T-cell (primary cell): ENCODE results near the gene TPRA1. TPM values are rescaled to one million over a fixed set of nuclear protein-coding genes. Genes with fewer than 3 reads are reported as not detected.

Source experiments
- ATAC-seq, 4 experiments: fragments of 200-7000 bp in 3 of 4; fragments of 150-1000 bp in 1 of 4; cut with Tn5 transposase; replicated peaks in 1 of 4; 1 replicate in 3 of 4; 2 replicates in 1 of 4; pipeline ENCODE4 v1.10.0; 2021; ENCODE audit warnings: moderate library complexity in 3 of 4, mild to moderate bottlenecking in 2 of 4, moderate number of reproducible peaks in 1 of 4
- CTCF ChIA-PET, 2 donors: fragments of 300-600 bp; sonication (Branson Sonifier 250); formaldehyde crosslinking; loops; one replicate each; lab custom pipeline; 2022; ENCODE audit warnings: antibody characterized with exemption in 2 of 2; lab: Charles Lee
- POLR2A ChIA-PET, 2 donors: fragments of 300-600 bp; sonication (Branson Sonifier 250); formaldehyde crosslinking; loops; one replicate each; lab custom pipeline; 2022; ENCODE audit warnings: antibody characterized with exemption in 2 of 2; lab: Charles Lee
- DNase-seq, 35 experiments: peaks; one replicate each; pipeline versions ENCODE4 v3.0.0 to v3.0.0-alpha.2; 2013 to 2023
- H3K27ac ChIP-seq: one replicate; pipeline ENCODE4 v1.5.1; 2013; ENCODE audit warnings: low read length
- H3K27me3 ChIP-seq, 2 experiments: replicated peaks in 1 of 2; 1 replicate in 1 of 2; 2 replicates in 1 of 2; pipeline versions ENCODE4 v1.6.1 to v1.7.0; 2013; ENCODE audit warnings: low read length in 1 of 2, mixed read lengths in 1 of 2; ENCODE audit not compliant: control insufficient read depth in 2 of 2, insufficient read depth in 2 of 2; ENCODE audit errors: extremely low read depth in 1 of 2
- H3K36me3 ChIP-seq, 2 donors: 1 replicate in 1 of 2; 2 replicates in 1 of 2; pipeline versions ENCODE4 v1.6.1 to v1.7.0; 2013; ENCODE audit warnings: low read length in 1 of 2; ENCODE audit not compliant: control insufficient read depth in 2 of 2, insufficient read depth in 1 of 2; ENCODE audit errors: extremely low read depth in 1 of 2
- H3K4me1 ChIP-seq, 2 experiments: 1 replicate in 1 of 2; 2 replicates in 1 of 2; pipeline versions ENCODE4 v1.6.1 to v1.7.0; 2013; ENCODE audit warnings: low read length in 2 of 2, mixed read lengths in 1 of 2; ENCODE audit not compliant: insufficient read depth in 2 of 2, control insufficient read depth in 1 of 2; ENCODE audit errors: extremely low read depth in 1 of 2
- H3K4me3 ChIP-seq, 2 donors: 1 replicate in 1 of 2; 2 replicates in 1 of 2; pipeline versions ENCODE4 v1.5.1 to v1.7.0; 2013; ENCODE audit warnings: mild to moderate bottlenecking in 2 of 2, low read length in 1 of 2, moderate library complexity in 1 of 2; ENCODE audit not compliant: control insufficient read depth in 1 of 2; ENCODE audit errors: extremely low read depth in 1 of 2
- H3K9me3 ChIP-seq: 2 replicates; pipeline ENCODE4 v1.7.0; 2013
- H3K27ac Mint-ChIP-seq, 2 donors: one replicate each; pipeline ENCODE4 v1.8.0; 2020 to 2021; ENCODE audit warnings: mild to moderate bottlenecking in 2 of 2, mixed read lengths in 2 of 2
- H3K27me3 Mint-ChIP-seq, 2 donors: one replicate each; pipeline ENCODE4 v1.8.0; 2021 to 2022; ENCODE audit warnings: mixed read lengths in 2 of 2
- H3K36me3 Mint-ChIP-seq: one replicate; pipeline ENCODE4 v1.8.0; 2021; ENCODE audit warnings: mixed read lengths
- H3K4me1 Mint-ChIP-seq, 3 donors: one replicate each; pipeline ENCODE4 v1.8.0; 2020 to 2022; ENCODE audit warnings: mixed read lengths in 3 of 3, mild to moderate bottlenecking in 1 of 3
- H3K4me3 Mint-ChIP-seq, 3 donors: one replicate each; pipeline ENCODE4 v1.8.0; 2020 to 2022; ENCODE audit warnings: mild to moderate bottlenecking in 3 of 3, mixed read lengths in 3 of 3, moderate library complexity in 3 of 3
- H3K9me3 Mint-ChIP-seq, 3 donors: one replicate each; pipeline ENCODE4 v1.8.0; 2020 to 2022; ENCODE audit warnings: mixed read lengths in 3 of 3
- WGBS: methylation state at CpG from one replicate; pipeline ENCODE4 v1.1.5; 2013; ENCODE audit warnings: missing lambda C conversion rate; ENCODE audit not compliant: insufficient coverage; 5-methylcytosine and 5-hydroxymethylcytosine counted together
- total RNA-seq, 35 experiments: library from RNA in 6 of 35; stranded (reverse) in 6 of 35; fragments of 120-200 nt in 1 of 35; gene quantifications; one replicate each; pipeline versions ENCODE4 v1.2.1 to v1.2.4 and lab custom pipeline; 2013 to 2026

TPRA1 gene
- total RNA-seq, 5 donors from 2014 or later (not counting 1 experiment from before 2014, with no cell fraction given) = 17.1 to 38.4 (median 34.6) TPM

DNA sequence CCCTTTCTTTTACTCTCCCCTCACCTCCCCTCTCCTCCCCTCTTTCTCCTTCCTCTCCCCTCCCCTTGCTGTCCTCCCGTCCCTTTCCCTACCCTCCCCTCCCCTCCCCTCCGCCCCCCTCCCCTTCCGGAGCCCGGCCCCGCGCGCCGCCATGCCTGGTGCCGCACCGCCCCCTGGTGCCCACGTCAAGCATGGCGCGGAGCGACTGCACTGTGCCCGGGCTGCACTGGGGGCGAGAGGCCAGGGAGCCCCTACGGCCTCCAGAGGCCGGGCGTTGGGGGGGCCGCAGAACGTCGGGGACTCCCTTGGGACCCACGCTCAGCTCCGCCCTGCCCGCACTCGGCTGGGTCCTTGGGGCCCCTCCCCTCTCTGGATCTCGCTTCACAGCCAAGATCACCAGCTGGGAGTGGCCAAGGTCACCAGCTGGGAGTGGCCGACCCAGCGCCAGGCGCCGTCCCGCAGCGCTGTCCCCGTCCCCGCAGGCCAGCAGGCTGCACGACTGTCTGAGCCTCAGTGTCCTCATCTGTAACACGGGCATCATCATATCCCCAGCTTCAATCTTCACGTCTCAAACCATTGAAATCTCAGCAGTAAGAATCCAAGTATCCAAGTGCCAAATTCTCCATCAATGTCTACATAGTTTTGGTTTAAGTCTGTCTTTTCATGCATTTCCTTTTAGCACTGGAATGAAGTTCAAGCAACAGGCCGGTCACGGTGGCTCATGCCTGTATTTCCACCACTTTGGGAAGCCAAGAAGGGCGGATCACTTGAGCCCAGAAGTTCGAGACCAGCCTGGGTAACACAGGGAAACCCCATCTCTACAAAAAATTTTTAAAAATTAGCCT, 42.5 kb downstream of the TPRA1 start:
- Mint-ChIP-seq H3K4me1 (peaks cover 11 to 15% (median 12%) of the 10 kb centered on the region in 3 donors), H3K9me3 (no peaks in the 10 kb centered on the region), H3K27ac (no peak overlapping the region), H3K36me3 (no peaks in the 10 kb centered on the region), H3K27me3 (peaks cover 5 to 6% of the 10 kb centered on the region in 2 donors), H3K4me3 (peak overlapping the region; percentile 70 to 77 (median 73))
- Histone ChIP-seq H3K4me1 (peaks cover 0 to 20% of the 10 kb centered on the region in 2 experiments), H3K27me3 (peaks cover 0 to 15% of the 10 kb centered on the region in 2 experiments), H3K9me3 (no peaks in the 10 kb centered on the region), H3K27ac (no peak overlapping the region), H3K4me3 (peak overlapping the region; percentile 44 to 60), H3K36me3 (no peaks in the 10 kb centered on the region)
- ChIA-PET CTCF (interaction anchor here (0.6 to 2.7 kb wide), 17 partner anchors 10 to 1171 kb away, joined by 3 to 9 read pairs (median 4); partner anchors contain the start of genes MCM2 (in 1 of the 2) and PLXNA1 (in 1 of the 2)), POLR2A (no interaction called here)
- ATAC-seq = peak; percentile 89 to 94 (median 92)
- WGBS = 4% methylated on average over 32 of the region's 42 CpGs
- DNase-seq = peak; percentile 43 to 83 (median 70)

DNA sequence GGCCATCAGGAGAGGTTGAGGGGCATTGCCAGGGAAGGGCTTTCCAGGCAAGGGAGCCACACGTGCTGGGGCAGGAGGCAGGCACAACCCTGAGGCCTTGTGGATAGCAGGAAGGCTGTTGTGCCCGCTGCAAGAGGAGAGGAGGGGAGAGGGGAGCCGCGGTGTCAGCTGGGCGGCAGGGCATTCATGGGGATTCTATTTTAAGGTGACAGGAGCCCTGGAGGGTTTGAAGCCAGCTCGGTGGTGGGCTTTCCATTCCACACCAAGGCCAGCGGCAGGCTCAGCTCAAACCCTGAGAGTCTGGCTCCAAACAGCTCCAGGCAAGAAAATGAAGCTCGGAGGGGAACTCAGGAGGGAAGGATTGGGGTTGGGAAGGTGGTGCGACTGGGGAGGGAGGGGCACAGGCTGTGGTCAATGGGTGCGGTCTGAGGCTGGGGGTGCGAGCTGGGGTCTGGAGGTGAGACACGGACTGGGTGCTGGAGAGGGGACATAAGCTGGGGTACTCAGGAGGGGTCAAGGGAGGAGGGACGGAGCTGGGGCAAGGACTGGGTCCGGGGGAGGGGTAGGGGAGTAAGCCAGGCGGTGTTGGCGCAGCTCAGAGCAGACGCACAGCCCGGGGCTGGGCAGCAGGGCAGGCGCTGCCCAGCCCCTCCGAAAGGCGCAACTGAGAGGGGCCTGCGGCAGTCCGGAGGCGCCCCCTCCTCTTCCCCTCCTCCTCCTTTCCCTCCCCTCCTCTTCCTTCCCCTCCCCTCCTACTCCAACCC, 43.4 kb downstream of the TPRA1 start:
- Mint-ChIP-seq H3K27me3 (peaks cover 5 to 6% of the 10 kb centered on the region in 2 donors), H3K4me3 (peak overlapping the region; percentile 73 to 77 (median 76)), H3K9me3 (no peaks in the 10 kb centered on the region), H3K4me1 (peaks cover 11 to 15% (median 12%) of the 10 kb centered on the region in 3 donors), H3K36me3 (no peaks in the 10 kb centered on the region), H3K27ac (peak overlapping the region; percentile 70 to 77)
- POLR2A ChIA-PET = no interaction called here
- 17% methylated on average over 17 of the region's 24 CpGs for WGBS
- ATAC-seq (peak in 3 of 4 experiments; percentile 17 to 22 (median 21)), DNase-seq (peak in 1 of 35 experiments; percentile 14)
- Histone ChIP-seq H3K4me1 (peaks cover 0 to 20% of the 10 kb centered on the region in 2 experiments), H3K9me3 (no peaks in the 10 kb centered on the region), H3K4me3 (peak overlapping the region; percentile 12 to 50), H3K27ac (no peak overlapping the region), H3K27me3 (peaks cover 0 to 18% of the 10 kb centered on the region in 2 experiments), H3K36me3 (no peaks in the 10 kb centered on the region)
- CTCF ChIA-PET = interaction anchor here (0.6 to 2.7 kb wide), 18 partner anchors 15 to 1539 kb away, joined by 3 to 9 read pairs (median 3); partner anchors contain the start of gene MCM2 (in 1 of the 2)

DNA sequence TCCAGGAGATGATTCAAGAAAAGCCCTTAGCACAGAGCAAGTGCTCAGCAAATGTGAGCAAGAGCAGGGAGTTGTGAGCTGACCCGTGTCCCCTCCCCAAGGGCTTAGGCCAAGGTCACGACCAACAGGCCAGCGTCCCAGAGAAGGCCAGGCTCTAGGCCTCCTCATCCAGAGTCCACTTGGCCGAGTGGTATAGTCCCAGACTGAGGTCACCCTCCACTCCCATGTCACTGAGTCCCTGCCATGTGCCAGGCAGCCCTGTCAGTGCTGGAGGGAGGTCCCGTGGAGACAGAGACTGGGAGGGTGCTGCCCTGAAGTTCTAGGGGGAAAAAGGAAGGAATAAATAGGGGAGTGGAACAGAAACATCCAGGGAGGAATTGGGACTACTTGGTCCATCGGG, 44.0 kb downstream of the TPRA1 start:
- Histone ChIP-seq H3K36me3 (no peaks in the 10 kb centered on the region), H3K4me1 (peaks cover 0 to 20% of the 10 kb centered on the region in 2 experiments), H3K27me3 (peaks cover 0 to 18% of the 10 kb centered on the region in 2 experiments), H3K4me3 (no peak overlapping the region), H3K27ac (no peak overlapping the region), H3K9me3 (no peaks in the 10 kb centered on the region)
- H3K4me1 Mint-ChIP-seq = peaks cover 11 to 15% (median 12%) of the 10 kb centered on the region in 3 donors
- CTCF ChIA-PET = interaction anchor here (0.6 to 2.7 kb wide), 10 partner anchors 18 to 1538 kb away, joined by 3 to 9 read pairs (median 3); no protein-coding TSS in a partner anchor
- H3K27me3 Mint-ChIP-seq = peaks cover 2 to 4% of the 10 kb centered on the region in 2 donors
- H3K36me3 Mint-ChIP-seq = no peaks in the 10 kb centered on the region
- POLR2A ChIA-PET = no interaction called here
- peak overlapping the region; percentile 70 to 77 for H3K27ac Mint-ChIP-seq
- peak overlapping the region; percentile 73 to 77 (median 76) for H3K4me3 Mint-ChIP-seq
- ATAC-seq (no peak), DNase-seq (no peak)
- no peaks in the 10 kb centered on the region for H3K9me3 Mint-ChIP-seq
- WGBS = 72% methylated on average over 5 of the region's 6 CpGs

DNA sequence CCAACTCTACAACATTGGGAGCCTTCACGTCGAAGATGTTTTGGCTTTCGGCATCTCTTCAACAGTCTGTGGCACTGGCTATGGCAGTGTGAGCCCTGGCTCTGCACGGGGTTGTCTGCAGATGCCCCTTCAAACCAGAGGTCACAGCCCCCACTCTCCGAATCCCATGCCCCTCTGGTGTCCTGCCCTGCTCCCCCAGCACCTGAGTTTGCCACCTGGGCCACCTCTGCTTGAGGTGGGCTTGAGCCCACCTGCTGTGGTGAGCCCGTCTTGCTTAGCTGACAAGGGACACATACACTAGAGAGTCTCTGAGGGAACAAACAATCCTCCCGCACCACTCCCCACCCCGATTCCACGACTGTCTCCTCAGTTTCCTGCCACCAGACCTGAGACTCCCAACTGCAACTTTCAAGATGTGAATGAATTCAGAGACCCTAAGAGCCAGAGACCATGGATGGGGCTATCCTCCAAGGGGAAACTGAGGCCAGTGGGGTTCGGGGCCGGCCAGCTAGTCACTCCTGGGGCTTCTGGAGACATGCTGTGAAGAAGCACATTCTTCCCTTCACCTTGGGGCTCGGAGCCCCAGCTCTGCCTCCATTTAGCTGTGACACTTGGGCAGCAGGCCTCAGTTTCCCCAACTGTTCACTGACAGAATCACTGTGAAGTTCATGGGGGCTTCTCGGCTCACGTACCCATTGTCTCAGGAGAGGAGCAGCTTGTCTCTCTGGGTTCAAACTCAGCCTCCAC, 44.6 kb downstream of the TPRA1 start:
- peaks cover 0 to 20% of the 10 kb centered on the region in 2 experiments for H3K4me1 ChIP-seq
- H3K36me3 ChIP-seq = no peaks in the 10 kb centered on the region
- Mint-ChIP-seq H3K9me3 (no peaks in the 10 kb centered on the region), H3K27ac (peak overlapping the region in 1 of 2 donors; percentile 72), H3K4me3 (peak overlapping the region in 2 of 3 donors; percentile 22 to 77), H3K27me3 (peaks cover 0 to 1% of the 10 kb centered on the region in 2 donors), H3K4me1 (peaks cover 11 to 15% (median 12%) of the 10 kb centered on the region in 3 donors), H3K36me3 (no peaks in the 10 kb centered on the region)
- ATAC-seq = no peak
- ChIA-PET CTCF (interaction anchor here (0.6 to 2.7 kb wide), 6 partner anchors 10 to 866 kb away, joined by 3 to 9 read pairs (median 4); no protein-coding TSS in a partner anchor), POLR2A (no interaction called here)
- WGBS = 83% methylated on average over 8 of the region's 14 CpGs
- H3K9me3 ChIP-seq = no peaks in the 10 kb centered on the region
- H3K4me3 ChIP-seq = no peak overlapping the region
- H3K27ac ChIP-seq = no peak overlapping the region
- peaks cover 0 to 12% of the 10 kb centered on the region in 2 experiments for H3K27me3 ChIP-seq
- DNase-seq = no peak

DNA sequence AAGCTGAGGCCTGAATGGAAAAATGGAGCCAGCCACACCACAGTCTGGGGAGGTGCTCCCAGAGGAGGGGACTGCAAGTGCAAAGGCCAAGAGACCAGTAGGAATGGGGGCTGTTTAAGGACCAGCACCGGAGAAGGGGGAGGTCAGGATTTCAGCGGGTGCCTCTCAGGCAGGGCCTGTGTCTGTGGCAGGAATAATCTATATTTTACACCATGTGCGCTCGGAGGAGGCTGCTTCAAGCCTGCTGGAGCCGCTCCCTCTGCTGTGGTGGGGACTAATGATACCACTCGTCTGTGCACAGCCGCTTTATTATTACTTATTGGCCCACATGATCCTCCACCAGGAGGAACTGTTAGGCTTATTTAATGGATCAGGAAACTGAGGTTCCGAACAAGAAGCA, 45.3 kb downstream of the TPRA1 start:
- Histone ChIP-seq H3K4me3 (no peak overlapping the region), H3K27me3 (peaks cover 0 to 14% of the 10 kb centered on the region in 2 experiments), H3K9me3 (no peaks in the 10 kb centered on the region), H3K27ac (no peak overlapping the region), H3K4me1 (peaks cover 0 to 20% of the 10 kb centered on the region in 2 experiments), H3K36me3 (no peaks in the 10 kb centered on the region)
- WGBS = 60% methylated on average over 1 of the region's 8 CpGs
- DNase-seq = no peak
- Mint-ChIP-seq H3K9me3 (no peaks in the 10 kb centered on the region), H3K27me3 (peaks cover 0 to 3% of the 10 kb centered on the region in 2 donors), H3K4me1 (peaks cover 11 to 15% (median 12%) of the 10 kb centered on the region in 3 donors), H3K27ac (no peak overlapping the region), H3K36me3 (no peaks in the 10 kb centered on the region), H3K4me3 (no peak overlapping the region)
- ATAC-seq = no peak
- ChIA-PET CTCF (interaction anchor here in 1 of 2 donors (0.6 to 1.4 kb wide), 3 partner anchors 10 to 156 kb away, joined by 3 to 6 read pairs (median 3); no protein-coding TSS in a partner anchor), POLR2A (no interaction called here)
